KOPT-K1 (cell line): ENCODE results near the gene ACADM.
"Not testable (repeated sequence)": the region's sequence is repeated elsewhere in the genome, so short reads cannot be mapped to it uniquely, and the experiment has no call there.

Source experiments
- H3K27ac ChIP-seq: fragments of 200-600 bp; sonication (generic); 2 replicates; pipeline ENCODE4 v1.5.1; 2016; ENCODE audit warnings: antibody characterized with exemption, mild to moderate bottlenecking, low read depth, low read length; ENCODE audit not compliant: poor library complexity, severe bottlenecking
- H3K36me3 ChIP-seq: fragments of 200-600 bp; sonication (generic); 2 replicates; pipeline ENCODE4 v1.5.1; 2017; ENCODE audit warnings: antibody characterized with exemption, mild to moderate bottlenecking, low read length, moderate library complexity; ENCODE audit not compliant: insufficient read depth
- H3K9me3 ChIP-seq: fragments of 200-600 bp; sonication (generic); 2 replicates; pipeline ENCODE4 v1.5.1; 2017; ENCODE audit warnings: antibody characterized with exemption, low read length, mild to moderate bottlenecking; ENCODE audit not compliant: insufficient read depth, poor library complexity, severe bottlenecking

Gene ACADM

DNA sequence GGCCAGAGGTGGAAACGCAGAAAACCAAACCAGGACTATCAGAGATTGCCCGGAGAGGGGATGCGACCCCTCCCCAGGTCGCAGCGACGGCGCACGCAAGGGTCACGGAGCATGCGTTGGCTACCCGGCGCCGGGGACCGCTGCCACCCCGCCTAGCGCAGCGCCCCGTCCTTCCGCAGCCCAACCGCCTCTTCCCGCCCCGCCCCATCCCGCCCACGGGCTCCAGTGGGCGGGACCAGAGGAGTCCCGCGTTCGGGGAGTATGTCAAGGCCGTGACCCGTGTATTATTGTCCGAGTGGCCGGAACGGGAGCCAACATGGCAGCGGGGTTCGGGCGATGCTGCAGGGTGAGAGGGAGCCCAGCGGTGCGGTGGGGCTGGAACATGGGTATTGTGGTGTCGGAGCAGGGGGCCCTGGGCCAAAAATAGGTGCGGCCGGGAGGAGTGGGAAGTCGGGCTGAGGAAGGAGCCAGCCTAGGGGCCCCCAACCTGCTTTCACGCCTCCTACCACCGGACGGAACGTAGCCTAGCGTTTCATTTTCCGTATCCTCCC is at the start of gene ACADM:
Gene ACADM (plus strand): TSS at position 238 of the 551 bp plus-strand sequence. CDS start 79 bp downstream, at position 317.
- H3K27ac ChIP-seq = peak within 1 kb of the TSS; percentile 96
- peaks cover 10% of the 10 kb centered on the region for H3K36me3 ChIP-seq
- no peaks in the 10 kb centered on the region for H3K9me3 ChIP-seq

DNA sequence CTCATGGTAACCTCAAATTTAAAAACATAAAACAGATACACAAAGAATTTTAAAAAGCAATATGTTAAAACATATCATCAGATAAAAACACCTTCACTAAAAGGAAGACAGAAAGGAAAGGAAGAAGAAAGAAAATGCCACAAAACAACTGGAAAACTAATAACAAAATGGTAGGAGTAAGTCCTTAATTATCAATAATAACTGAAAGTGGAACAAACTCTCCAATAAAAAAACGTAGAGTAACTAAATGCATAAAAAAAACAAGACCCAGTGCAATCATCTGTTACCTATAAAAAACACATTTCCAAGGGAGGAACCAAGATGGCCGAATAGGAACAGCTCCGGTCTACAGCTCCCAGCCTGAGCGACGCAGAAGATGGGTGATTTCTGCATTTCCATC is 47.1 kb upstream of the ACADM start:
- H3K36me3 ChIP-seq = no peaks in the 10 kb centered on the region
- H3K27ac ChIP-seq = no peak overlapping the region
- no peaks in the 10 kb centered on the region for H3K9me3 ChIP-seq

DNA sequence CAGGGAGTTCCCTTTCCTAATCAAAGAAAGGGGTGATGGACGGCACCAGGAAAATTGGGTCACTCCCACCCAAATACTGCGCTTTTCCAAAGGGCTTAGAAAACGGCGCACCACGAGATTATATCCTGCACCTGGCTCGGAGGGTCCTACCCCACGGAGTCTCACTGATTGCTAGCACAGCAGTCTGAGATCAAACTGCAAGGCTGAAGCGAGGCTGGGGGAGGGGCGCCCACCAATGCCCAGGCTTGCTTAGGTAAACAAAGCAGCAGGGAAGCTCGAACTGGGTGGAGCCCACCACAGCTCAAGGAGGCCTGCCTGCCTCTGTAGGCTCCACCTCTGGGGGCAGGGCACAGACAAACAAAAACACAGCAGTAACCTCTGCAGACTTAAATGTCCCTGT is 46.5 kb upstream of the ACADM start:
- not testable (repeated sequence) for H3K9me3 ChIP-seq, H3K27ac ChIP-seq, H3K36me3 ChIP-seq

DNA sequence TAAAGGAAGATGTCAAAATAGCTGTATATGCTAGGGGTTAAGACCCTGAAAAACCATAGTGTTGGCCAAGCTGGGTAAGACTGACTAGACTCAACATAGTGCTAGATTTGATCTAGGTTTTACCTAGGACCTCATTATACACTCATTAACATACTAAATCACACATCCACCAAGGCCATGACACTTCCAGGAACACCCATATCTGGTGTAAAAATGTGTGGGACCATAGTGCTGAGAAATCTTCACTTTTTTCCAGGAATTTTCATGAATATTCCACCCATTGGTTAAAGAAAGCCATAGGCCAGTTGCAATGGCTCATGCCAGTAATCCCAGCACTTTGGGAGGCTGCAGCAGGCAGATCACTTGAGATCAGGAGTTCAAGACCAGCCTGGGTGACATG is 34.0 kb upstream of the ACADM start:
- Histone ChIP-seq H3K27ac (no peak overlapping the region), H3K36me3 (no peaks in the 10 kb centered on the region), H3K9me3 (no peaks in the 10 kb centered on the region)

DNA sequence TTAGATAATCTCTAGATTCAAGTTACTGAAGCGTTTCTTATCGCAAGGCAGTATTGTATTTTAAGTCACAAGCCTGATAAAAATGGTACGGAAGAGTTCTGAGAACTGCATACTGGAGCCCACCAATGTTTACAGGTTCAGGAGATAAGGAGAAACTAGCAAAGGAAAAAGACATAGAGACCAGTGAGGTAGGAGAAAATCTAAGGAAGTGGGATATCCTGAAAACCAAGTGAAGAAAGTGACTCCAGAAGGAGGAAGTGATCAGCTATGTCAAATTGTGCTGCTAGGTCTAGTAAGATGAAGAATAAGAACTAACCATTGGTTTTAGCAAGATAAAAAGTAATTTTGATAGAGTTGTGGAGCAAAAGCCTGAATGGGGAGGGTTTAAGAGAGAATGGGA is 31.0 kb upstream of the ACADM start:
- Histone ChIP-seq H3K36me3 (no peaks in the 10 kb centered on the region), H3K9me3 (no peaks in the 10 kb centered on the region), H3K27ac (no peak overlapping the region)

GRCh38 chr1:75696000-75696399 is 28.5 kb upstream of the ACADM start:
- Histone ChIP-seq H3K9me3 (no peaks in the 10 kb centered on the region), H3K36me3 (no peaks in the 10 kb centered on the region), H3K27ac (no peak overlapping the region)

- no peak overlapping the region for H3K27ac ChIP-seq
- H3K9me3 ChIP-seq = no peaks in the 10 kb centered on the region
- H3K36me3 ChIP-seq = no peaks in the 10 kb centered on the region
These were observed 17.3 kb upstream of the ACADM start for GRCh38 chr1:75707191-75707590.

DNA sequence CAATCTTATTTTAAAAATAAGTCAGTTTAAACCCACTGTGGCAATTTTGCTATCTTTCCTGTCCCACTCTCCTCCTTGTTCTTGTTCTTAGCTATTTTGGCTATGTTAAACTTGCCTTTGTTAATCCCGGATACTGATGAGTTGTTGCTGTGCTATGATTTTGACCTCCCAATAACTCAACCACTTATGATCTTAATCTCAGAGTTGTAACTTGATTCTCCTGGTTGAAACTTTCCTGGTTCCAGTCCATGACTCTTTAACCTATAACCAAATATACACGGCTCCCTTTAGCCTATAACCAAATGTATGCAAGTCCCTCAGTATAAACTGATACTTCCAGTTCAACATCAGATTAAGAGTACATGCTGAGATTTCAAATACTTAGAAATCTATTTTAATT is 15.6 kb upstream of the ACADM start:
- H3K27ac ChIP-seq = no peak overlapping the region
- H3K36me3 ChIP-seq = no peaks in the 10 kb centered on the region
- H3K9me3 ChIP-seq = no peaks in the 10 kb centered on the region

DNA sequence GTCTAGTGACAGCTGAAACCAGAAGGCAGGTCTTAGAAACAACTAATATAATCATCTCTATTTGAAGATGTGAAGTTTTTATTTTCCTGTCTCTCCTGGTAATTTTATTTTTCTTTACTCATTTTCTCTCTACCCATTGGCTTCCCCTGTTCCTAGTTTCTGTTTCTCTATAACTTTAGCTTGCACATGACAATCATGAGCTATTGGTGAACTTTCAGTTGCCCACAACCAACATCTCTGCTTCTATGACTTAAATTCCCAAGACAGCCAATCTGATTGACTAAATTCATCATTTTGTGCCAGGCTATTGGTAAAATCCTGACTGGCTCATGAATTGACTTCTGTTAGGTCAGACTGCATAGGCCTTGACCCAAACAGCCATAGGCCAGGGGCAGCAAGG is 13.7 kb upstream of the ACADM start:
- Histone ChIP-seq H3K9me3 (no peaks in the 10 kb centered on the region), H3K27ac (no peak overlapping the region), H3K36me3 (no peaks in the 10 kb centered on the region)

DNA sequence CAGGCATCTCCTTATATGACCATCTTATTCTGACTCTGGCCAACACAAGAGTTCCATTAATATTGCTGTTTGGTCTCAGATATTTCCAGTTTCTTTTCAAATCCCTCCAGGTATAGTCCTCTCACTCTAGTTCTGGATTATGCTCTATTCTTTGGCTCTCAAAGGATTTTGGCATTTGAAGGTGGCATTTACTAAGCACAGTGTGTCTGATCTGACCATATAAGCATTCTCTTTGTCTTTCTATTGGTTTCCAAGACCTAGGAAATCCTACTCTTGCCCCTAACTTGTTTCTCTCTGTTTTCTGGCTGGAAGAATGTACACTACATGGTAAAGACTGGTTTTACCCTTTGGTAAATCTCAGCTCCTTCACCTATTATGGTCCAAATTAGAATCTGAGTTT is 12.7 kb upstream of the ACADM start:
- H3K36me3 ChIP-seq = no peaks in the 10 kb centered on the region
- H3K9me3 ChIP-seq = no peaks in the 10 kb centered on the region
- H3K27ac ChIP-seq = no peak overlapping the region

DNA sequence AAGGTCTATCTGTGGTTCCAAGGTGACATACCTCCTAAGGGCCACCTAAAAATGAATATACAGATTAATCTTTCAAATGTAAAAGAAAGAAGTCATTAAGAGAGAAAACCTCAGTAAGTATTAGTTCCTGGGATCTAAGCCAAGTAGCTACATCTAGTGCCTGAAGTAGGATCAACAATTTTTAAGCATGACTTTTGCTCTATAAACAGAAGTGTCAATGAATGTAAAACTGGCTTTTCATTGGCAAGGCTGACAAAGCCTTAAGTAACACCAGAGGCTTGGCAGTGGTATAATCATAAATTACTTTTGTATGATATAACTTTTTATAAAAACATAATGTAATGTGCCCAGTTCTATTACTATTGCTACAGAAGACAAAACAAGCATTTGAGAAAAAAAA is 12.2 kb upstream of the ACADM start:
- Histone ChIP-seq H3K27ac (no peak overlapping the region), H3K36me3 (no peaks in the 10 kb centered on the region), H3K9me3 (no peaks in the 10 kb centered on the region)

DNA sequence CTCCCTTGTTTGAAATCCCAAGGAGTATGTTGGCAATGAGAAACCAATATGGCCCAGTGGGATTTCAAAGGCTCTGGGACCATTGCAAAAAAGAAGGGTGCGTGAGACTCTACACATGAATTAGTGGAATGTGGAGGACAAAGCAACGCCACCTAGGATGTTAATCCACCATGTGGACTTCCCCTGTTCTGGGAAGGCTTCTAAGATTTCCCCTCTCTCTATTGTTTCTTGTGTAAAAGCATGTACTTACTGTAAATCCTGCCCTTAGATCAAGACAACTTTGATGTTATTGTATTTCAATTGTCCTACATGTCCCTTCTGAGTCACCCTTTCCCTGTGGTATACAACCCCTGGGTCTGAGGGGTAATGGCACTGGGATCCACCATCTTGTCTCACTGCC is 4.7 kb upstream of the ACADM start:
- Histone ChIP-seq H3K27ac (peak overlapping the region; percentile 35), H3K9me3 (no peaks in the 10 kb centered on the region), H3K36me3 (no peaks in the 10 kb centered on the region)

DNA sequence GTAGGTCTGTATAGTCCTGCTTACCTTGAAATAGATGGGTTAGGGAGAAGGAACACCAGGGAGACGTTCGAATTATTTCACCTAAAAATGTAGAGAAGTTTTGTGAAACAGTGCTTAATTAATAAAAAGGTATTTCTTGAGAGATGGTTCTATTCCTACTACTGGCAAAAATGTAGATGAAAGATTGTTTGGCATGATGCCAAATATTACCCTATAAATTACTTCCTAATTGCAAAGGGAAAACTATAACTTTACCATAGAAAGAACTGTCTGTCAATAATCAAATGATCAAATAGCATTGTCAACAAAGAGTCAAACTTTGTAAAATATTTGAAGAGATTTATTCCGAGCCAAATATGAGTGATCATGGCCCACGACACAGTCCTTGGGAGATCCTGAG is 4.2 kb upstream of the ACADM start:
- Histone ChIP-seq H3K36me3 (no peaks in the 10 kb centered on the region), H3K27ac (peak overlapping the region; percentile 35)

GRCh38 chr1:75720820-75721219 is 3.7 kb upstream of the ACADM start:
- H3K27ac ChIP-seq = peak overlapping the region; percentile 57
- no peaks in the 10 kb centered on the region for H3K36me3 ChIP-seq
- no peaks in the 10 kb centered on the region for H3K9me3 ChIP-seq

More for the DNA sequence above, 4.2 kb upstream of the ACADM start:
- H3K9me3 ChIP-seq = no peaks in the 10 kb centered on the region

DNA sequence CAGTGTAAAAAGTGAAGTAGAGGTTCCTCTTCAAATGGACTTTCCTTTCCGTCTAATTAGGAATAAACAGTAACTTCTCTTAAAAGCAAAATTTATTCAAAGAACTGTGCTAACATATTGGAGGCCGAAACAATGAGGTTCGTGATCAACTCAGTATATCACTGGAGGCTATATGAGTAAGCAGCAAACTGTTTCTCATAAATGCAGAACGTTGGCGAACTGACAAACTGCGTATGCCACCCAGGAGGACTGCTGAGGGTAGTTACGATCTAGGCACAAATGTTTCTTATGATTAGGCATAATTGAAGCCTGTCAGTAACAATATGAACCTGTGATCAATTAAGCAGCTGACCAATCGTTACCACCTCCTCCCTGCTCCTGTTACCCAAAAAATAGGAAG is 2.3 kb upstream of the ACADM start:
- not testable (repeated sequence) for H3K36me3 ChIP-seq, H3K9me3 ChIP-seq
- peak overlapping the region; percentile 96 for H3K27ac ChIP-seq

- peak overlapping the region; percentile 96 for H3K27ac ChIP-seq
- peaks cover 6% of the 10 kb centered on the region; the same call in 1 of the 2 replicates for H3K36me3 ChIP-seq
- H3K9me3 ChIP-seq = no peaks in the 10 kb centered on the region
These were observed 1.5 kb upstream of the ACADM start for GRCh38 chr1:75722966-75723365.
